GM12891 (cell line): ENCODE results near the gene PTTG2.

Source experiments
- DNase-seq: peaks from one replicate; pipeline ENCODE4 v3.0.0; 2011; ENCODE audit warnings: low spot score; ENCODE audit not compliant: insufficient read length
- FAIRE-seq: peaks from 2 replicates; lab custom pipeline; 2011; peaks lifted over from hg19 to GRCh38; lab: Jason Lieb, UNC
- PAX5 ChIP-seq: IDR thresholded peaks from 2 replicates; pipeline ENCODE4 v1.6.1; 2011; ENCODE audit warnings: low read length, moderate library complexity, mild to moderate bottlenecking; ENCODE audit not compliant: insufficient read depth, severe bottlenecking
- POLR2A ChIP-seq: IDR thresholded peaks from 2 replicates; pipeline ENCODE4 v1.6.1; 2011; ENCODE audit warnings: low read depth, low read length, control low read depth
- POLR2AphosphoS5 ChIP-seq: IDR thresholded peaks from 2 replicates; pipeline ENCODE4 v1.6.1; 2011; ENCODE audit warnings: low read depth, low read length, control low read depth
- POU2F2 ChIP-seq: IDR thresholded peaks from 2 replicates; pipeline ENCODE4 v1.6.1; 2011; ENCODE audit warnings: low read depth, mild to moderate bottlenecking, control low read depth, low read length, moderate library complexity
- SPI1 ChIP-seq: IDR thresholded peaks from 2 replicates; pipeline ENCODE4 v1.6.1; 2011; ENCODE audit warnings: low read depth, low read length, control low read depth
- TAF1 ChIP-seq: IDR thresholded peaks from 2 replicates; pipeline ENCODE4 v1.6.1; 2011; ENCODE audit warnings: low read depth, low read length, control low read depth

PTTG2 gene

GRCh38 chr4:37982736-37983135, 22.5 kb downstream of the PTTG2 start:
- DNase-seq (no peak), FAIRE-seq (no peak)
- TF ChIP-seq POLR2AphosphoS5 (no peak), TAF1 (no peak), POU2F2 (no peak), SPI1 (no peak), POLR2A (no peak), PAX5 (no peak)

- no peak for TF ChIP-seq TAF1
- TF ChIP-seq SPI1, result no peak
- TF ChIP-seq POLR2AphosphoS5, result no peak
- TF ChIP-seq POLR2A, result no peak
- TF ChIP-seq POU2F2, result no peak
- TF ChIP-seq PAX5, result no peak
- DNase-seq (no peak), FAIRE-seq (no peak)
Measured at GRCh38 chr4:37983951-37984350, 23.8 kb downstream of the PTTG2 start.

GRCh38 chr4:37985730-37986275, 25.6 kb downstream of the PTTG2 start:
- FAIRE-seq, result peak; percentile 60
- DNase-seq, result no peak
- TF ChIP-seq POU2F2, result no peak
- no peak for TF ChIP-seq TAF1
- no peak for TF ChIP-seq PAX5
- no peak for TF ChIP-seq SPI1
- no peak for TF ChIP-seq POLR2A
- TF ChIP-seq POLR2AphosphoS5, result no peak

DNA sequence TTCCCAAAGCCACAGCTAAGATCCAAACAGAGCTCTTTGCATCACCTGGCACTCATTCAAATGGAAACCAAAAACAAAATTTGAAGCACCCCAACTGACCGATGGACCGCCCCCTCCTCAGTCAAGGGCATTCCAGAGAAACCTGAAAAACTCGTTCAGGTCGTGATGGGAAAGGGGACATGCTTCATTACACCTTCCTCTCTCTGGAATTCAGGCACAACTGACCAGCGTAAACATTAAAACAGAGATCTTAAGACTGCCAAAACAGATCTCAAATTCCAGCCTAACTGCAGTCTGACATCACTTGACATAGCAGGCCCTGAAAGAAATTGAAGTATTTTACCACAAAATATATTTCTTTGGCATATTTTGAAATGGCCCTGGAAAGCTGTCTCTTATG, 28.5 kb downstream of the PTTG2 start:
- DNase-seq (no peak), FAIRE-seq (no peak)
- no peak for TF ChIP-seq POLR2AphosphoS5
- TF ChIP-seq POU2F2, result no peak
- no peak for TF ChIP-seq SPI1
- no peak for TF ChIP-seq TAF1
- no peak for TF ChIP-seq POLR2A
- no peak for TF ChIP-seq PAX5

DNA sequence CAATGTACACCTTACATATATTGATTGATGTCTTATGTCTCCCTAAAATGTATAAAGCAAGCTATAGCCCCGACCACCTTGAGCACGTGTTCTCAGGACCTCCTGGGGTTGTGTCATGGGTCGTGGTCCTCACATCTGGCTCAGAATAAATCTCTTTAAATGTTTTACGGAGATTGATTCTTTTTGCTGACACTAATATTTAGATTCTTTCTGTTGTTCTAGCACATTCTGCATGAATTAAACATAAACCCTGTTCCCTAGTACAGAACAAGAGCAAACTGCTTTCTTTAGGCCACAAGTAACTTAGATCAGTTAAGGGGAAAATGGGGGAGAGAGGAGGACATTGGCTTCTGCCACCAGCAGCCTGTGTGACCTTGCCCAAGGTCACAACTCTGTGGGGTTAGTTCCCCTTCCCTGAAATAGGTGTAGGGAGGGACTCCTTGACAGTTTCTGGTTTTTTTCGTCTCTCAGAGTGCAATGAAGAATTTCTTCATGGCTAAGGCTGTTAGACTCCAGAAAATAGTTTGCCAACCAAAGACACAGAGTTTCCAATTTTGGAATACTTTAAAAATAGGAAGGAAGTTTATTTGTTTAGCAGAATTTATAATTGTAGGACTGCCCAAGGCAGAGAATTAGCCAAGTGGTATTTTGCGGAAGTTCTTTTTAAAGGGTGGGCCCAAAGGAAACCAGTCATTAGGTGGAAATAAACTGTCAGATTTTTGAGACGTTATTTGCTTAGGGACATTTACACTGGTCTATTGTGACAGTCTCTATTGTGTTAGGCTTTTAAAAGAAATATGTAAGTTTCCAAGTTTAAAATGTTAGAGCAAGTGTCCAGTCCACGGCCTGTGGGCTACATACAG, 29.4 kb downstream of the PTTG2 start:
- no peak for TF ChIP-seq POLR2AphosphoS5
- TF ChIP-seq POLR2A, result no peak
- TF ChIP-seq SPI1, result no peak
- TF ChIP-seq PAX5, result no peak
- no peak for TF ChIP-seq POU2F2
- no peak for TF ChIP-seq TAF1
- no peak for FAIRE-seq
- no peak for DNase-seq

DNA sequence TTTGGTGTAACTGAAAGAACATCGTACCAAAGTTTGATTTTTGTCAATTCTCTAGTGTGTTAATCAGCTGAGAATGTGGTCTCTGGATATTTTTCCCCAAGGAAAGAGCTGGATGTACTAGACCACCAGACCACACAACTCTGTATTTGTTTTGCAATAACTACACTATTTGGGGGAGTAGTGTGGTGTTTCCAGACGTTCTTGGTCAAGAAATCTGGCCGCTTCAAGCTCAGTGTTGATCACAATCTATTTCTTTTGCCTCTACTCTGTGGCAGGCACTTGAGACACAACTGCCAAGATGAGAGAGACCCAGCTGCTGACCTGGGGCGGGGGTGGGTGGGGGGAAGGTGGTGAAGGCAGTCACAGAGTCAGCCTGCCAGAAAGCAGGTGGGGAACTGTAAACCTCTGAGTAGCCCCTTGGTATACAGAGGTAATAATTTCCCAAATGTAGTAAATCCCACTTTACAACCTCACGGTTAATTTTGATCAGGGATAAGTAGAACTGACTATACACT, 30.6 kb downstream of the PTTG2 start:
- DNase-seq (no peak), FAIRE-seq (no peak)
- TF ChIP-seq POU2F2, result no peak
- no peak for TF ChIP-seq POLR2AphosphoS5
- TF ChIP-seq SPI1, result no peak

DNA sequence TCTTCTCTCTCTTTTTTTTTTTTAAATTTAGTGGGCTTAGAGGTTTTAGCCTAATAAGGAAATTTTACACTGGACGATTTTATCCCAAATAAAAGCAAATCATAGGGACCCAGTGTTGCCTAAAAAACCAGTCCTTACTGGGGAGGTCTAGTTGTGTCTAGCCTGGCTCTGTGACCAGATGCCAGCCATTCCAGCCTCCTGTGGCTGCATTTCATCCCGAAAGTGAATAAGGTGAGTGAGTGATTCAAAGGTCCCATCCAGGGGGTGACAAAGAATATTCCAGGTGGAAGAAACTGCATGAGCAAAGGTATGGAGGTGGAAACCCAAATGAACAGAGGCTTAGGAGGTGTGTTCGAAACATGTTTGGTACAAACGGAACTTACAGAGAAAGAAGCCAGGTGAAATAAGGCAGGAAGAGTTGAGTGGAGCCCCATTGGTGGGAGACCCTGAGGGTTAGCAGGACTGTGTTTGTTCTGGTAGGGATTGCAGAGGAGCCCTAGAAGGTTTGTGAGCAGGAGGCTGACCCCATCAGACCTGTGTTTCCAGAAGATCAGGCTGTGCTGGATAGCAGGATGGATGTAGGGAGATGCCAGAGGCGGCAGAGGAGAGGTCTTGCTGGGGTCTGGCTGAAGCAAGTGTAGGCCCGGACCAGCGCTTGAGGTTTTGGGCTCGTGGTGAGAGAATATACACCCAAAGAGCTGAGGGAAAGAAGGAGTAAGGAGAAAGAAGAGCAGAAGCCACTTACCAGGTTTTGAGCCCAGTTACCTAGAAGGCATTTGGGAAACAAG, 31.6 kb downstream of the PTTG2 start:
- no peak for DNase-seq
- TF ChIP-seq POU2F2, result no peak
- TF ChIP-seq SPI1, result no peak
- no peak for TF ChIP-seq POLR2A
- TF ChIP-seq POLR2AphosphoS5, result no peak
- TF ChIP-seq PAX5, result no peak
- TF ChIP-seq TAF1, result no peak
- FAIRE-seq, result no peak

GRCh38 chr4:37993806-37994205, 33.6 kb downstream of the PTTG2 start:
- FAIRE-seq (no peak), DNase-seq (no peak)
- TF ChIP-seq POLR2A, result no peak
- TF ChIP-seq TAF1, result no peak
- TF ChIP-seq POU2F2, result no peak
- no peak for TF ChIP-seq SPI1
- TF ChIP-seq POLR2AphosphoS5, result no peak
- no peak for TF ChIP-seq PAX5

DNA sequence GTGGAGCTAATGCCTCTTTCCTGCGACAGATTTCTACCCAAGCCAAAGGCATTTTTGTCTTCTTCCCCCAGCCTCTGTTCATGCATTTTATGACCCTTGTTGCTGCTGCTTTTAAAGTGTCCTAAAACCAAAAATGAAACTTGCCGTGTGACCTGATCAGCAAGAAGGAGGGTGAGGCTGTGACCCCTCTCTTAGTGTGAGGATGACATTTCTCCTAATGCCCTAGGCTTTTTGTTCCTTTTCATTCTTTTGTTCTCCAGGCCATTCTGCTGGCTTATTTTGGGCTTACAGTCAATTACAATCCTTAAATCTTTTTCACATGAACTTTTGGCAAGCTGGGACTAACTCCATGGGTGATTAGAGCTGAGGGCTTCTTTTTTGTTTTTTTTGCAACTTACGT, 34.4 kb downstream of the PTTG2 start:
- DNase-seq (no peak), FAIRE-seq (peak; percentile 76)
- no peak for TF ChIP-seq POLR2AphosphoS5
- TF ChIP-seq PAX5, result no peak
- no peak for TF ChIP-seq POLR2A

DNA sequence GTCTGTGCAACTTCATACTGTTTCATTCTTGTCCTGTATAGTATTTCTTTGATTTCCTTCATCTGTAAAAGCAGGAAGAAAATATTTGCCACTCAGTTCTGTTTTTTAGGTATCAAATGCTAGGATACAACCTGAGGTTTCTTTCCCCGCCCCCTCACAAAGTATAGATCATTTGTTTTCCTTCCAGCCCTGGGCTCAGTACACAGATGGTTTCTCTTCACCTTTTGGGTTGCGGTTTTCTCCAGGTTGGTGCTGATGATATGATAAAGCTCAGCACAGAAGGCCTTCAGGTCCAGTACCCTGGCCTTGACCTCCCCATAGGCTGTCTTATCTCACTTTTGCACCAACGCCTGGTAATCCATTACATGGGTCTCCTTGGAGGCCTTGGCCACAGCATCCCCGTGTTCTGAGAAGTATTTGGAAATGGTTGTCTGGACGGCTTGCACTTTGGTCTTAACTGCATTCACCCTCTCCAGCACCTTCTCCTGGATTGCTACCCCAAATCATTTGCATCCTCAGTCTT, 35.2 kb downstream of the PTTG2 start:
- TF ChIP-seq POU2F2, result no peak
- TF ChIP-seq POLR2A, result no peak
- no peak for TF ChIP-seq TAF1
- no peak for TF ChIP-seq PAX5
- no peak for TF ChIP-seq SPI1
- TF ChIP-seq POLR2AphosphoS5, result no peak
- no peak for DNase-seq
- no peak for FAIRE-seq
